IMR-90 (cell line): ENCODE results near the gene SRR. TPM values are rescaled to one million over a fixed set of nuclear protein-coding genes. Genes with fewer than 3 reads are reported as not detected.

Experiments
- ATAC-seq: fragments of 200-7000 bp; cut with Tn5 transposase; 2 replicates; pipeline ENCODE4 v1.9.1; 2020; ENCODE audit warnings: low read depth, mild to moderate bottlenecking, moderate library complexity
- BruUV-seq: library from RNA; stranded (reverse); fragments of 400-500 nt; replicated peaks from 2 replicates; lab custom pipeline; 2021; lab: Mats Ljungman, UMichigan
- CTCF ChIA-PET: fragments of 300-600 bp; formaldehyde crosslinking; extraction: SDS; loops from one replicate; lab custom pipeline; 2021; ENCODE audit warnings: antibody characterized with exemption; lab: Yijun Ruan, JAX
- POLR2A ChIA-PET: fragments of 300-600 bp; sonication (Branson Sonifier 250); formaldehyde crosslinking; loops from one replicate; lab custom pipeline; 2022; ENCODE audit warnings: antibody characterized with exemption; ENCODE audit not compliant: unreplicated experiment; lab: Charles Lee
- DNase-seq: peaks from one replicate; pipeline ENCODE4 v3.0.0; 2013
- H2AFZ ChIP-seq: replicated peaks from 2 replicates; pipeline ENCODE3; 2013; ENCODE audit warnings: low read length, mild to moderate bottlenecking; ENCODE audit not compliant: poor library complexity
- H2AK5ac ChIP-seq: 2 replicates; pipeline ENCODE4 v1.6.1; 2013; ENCODE audit warnings: low read depth, low read length, inconsistent platforms
- H2AK9ac ChIP-seq: replicated peaks from 2 replicates; pipeline ENCODE3; 2013; ENCODE audit warnings: mild to moderate bottlenecking, low read depth, low read length, moderate library complexity; ENCODE audit not compliant: poor library complexity
- H2BK120ac ChIP-seq: 2 replicates; pipeline ENCODE4 v1.6.1; 2013; ENCODE audit warnings: low read depth, low read length, inconsistent platforms
- H2BK15ac ChIP-seq: 3 replicates; pipeline ENCODE4 v1.6.1; 2013; ENCODE audit warnings: low read depth, low read length, inconsistent platforms
- H2BK20ac ChIP-seq: 2 replicates; pipeline ENCODE4 v1.6.1; 2013; ENCODE audit warnings: low read depth, mild to moderate bottlenecking, inconsistent platforms, low read length, moderate library complexity
- H2BK5ac ChIP-seq: 2 replicates; pipeline ENCODE4 v1.6.1; 2013; ENCODE audit warnings: mild to moderate bottlenecking, low read depth, low read length, inconsistent platforms; ENCODE audit not compliant: poor library complexity, severe bottlenecking
- H3K14ac ChIP-seq: replicated peaks from 2 replicates; pipeline ENCODE4 v1.6.1; 2013; ENCODE audit warnings: low read depth, low read length, inconsistent platforms
- H3K18ac ChIP-seq: 2 replicates; pipeline ENCODE4 v1.6.1; 2013; ENCODE audit warnings: low read depth, low read length, control low read depth
- H3K23ac ChIP-seq: 2 replicates; pipeline ENCODE4 v1.6.1; 2013; ENCODE audit warnings: low read depth, low read length, inconsistent platforms
- H3K27ac ChIP-seq: 2 replicates; pipeline ENCODE4 v1.5.1; 2013; ENCODE audit warnings: mild to moderate bottlenecking, control low read depth, low read length; ENCODE audit not compliant: insufficient read depth
- H3K27me3 ChIP-seq: 2 replicates; pipeline ENCODE4 v1.6.1; 2013; ENCODE audit warnings: low read length; ENCODE audit not compliant: control insufficient read depth, insufficient read depth
- H3K36me3 ChIP-seq: 2 replicates; pipeline ENCODE4 v1.6.1; 2013; ENCODE audit warnings: low read length, mixed read lengths; ENCODE audit not compliant: control insufficient read depth, insufficient read depth
- H3K4ac ChIP-seq: 2 replicates; pipeline ENCODE4 v1.6.1; 2013; ENCODE audit warnings: low read depth, low read length, inconsistent platforms
- H3K4me1 ChIP-seq: 2 replicates; pipeline ENCODE4 v1.6.1; 2013; ENCODE audit warnings: low read length, mixed read lengths; ENCODE audit not compliant: control insufficient read depth, insufficient read depth
- H3K4me2 ChIP-seq: 2 replicates; pipeline ENCODE4 v1.6.1; 2013; ENCODE audit warnings: low read depth, mild to moderate bottlenecking, control low read depth, low read length, moderate library complexity
- H3K4me3 ChIP-seq: 2 replicates; pipeline ENCODE4 v1.5.1; 2013; ENCODE audit warnings: low read depth, mild to moderate bottlenecking, control low read depth, low read length, moderate library complexity; ENCODE audit not compliant: insufficient read depth
- H3K56ac ChIP-seq: 2 replicates; pipeline ENCODE4 v1.6.1; 2013; ENCODE audit warnings: low read length, inconsistent platforms; ENCODE audit not compliant: insufficient read depth; ENCODE audit errors: extremely low read depth
- H3K79me1 ChIP-seq, 2 experiments: 2 replicates each; pipeline ENCODE4 v1.6.1; 2013; ENCODE audit warnings: low read length in 2 of 2, inconsistent platforms in 1 of 2, low read depth in 1 of 2
- H3K9ac ChIP-seq: 2 replicates; pipeline ENCODE4 v1.6.1; 2013; ENCODE audit warnings: low read depth, low read length, control low read depth
- H3K9me1 ChIP-seq: 2 replicates; pipeline ENCODE4 v1.6.1; 2013; ENCODE audit warnings: low read length, inconsistent platforms; ENCODE audit not compliant: insufficient read depth
- H3K9me3 ChIP-seq: 2 replicates; pipeline ENCODE4 v1.6.1; 2013; ENCODE audit warnings: low read length; ENCODE audit not compliant: control insufficient read depth, insufficient read depth
- H4K20me1 ChIP-seq: 2 replicates; pipeline ENCODE4 v1.6.1; 2013; ENCODE audit warnings: low read length, inconsistent platforms; ENCODE audit not compliant: insufficient read depth
- H4K5ac ChIP-seq: 2 replicates; pipeline ENCODE4 v1.6.1; 2013; ENCODE audit warnings: mild to moderate bottlenecking, low read depth, low read length, control low read depth
- H4K8ac ChIP-seq, 2 experiments: 2 replicates each; pipeline ENCODE4 v1.6.1; 2013; ENCODE audit warnings: low read depth in 2 of 2, low read length in 2 of 2, control low read depth in 1 of 2, inconsistent platforms in 1 of 2
- H4K91ac ChIP-seq: 2 replicates; pipeline ENCODE4 v1.6.1; 2013; ENCODE audit warnings: low read depth, low read length, inconsistent platforms; ENCODE audit not compliant: insufficient read depth
- BHLHE40 ChIP-seq: fragments of 150-350 bp; IDR thresholded peaks from 2 replicates; pipeline ENCODE4 v1.6.1; 2016; ENCODE audit warnings: mild to moderate bottlenecking, low read depth, low read length
- CEBPB ChIP-seq: IDR thresholded peaks from 2 replicates; pipeline ENCODE4 v1.6.1; 2012; ENCODE audit warnings: low read depth, low read length, improper control_type of control experiment
- CHD1 ChIP-seq: IDR thresholded peaks from 2 replicates; pipeline ENCODE4 v1.6.1; 2012; ENCODE audit warnings: low read depth, low read length, improper control_type of control experiment
- FOS ChIP-seq: fragments of 150-350 bp; IDR thresholded peaks from 2 replicates; pipeline ENCODE4 v1.6.1; 2016; ENCODE audit warnings: low read depth, low read length
- MXI1 ChIP-seq: IDR thresholded peaks from 2 replicates; pipeline ENCODE4 v1.6.1; 2012; ENCODE audit warnings: low read depth, mild to moderate bottlenecking, low read length, moderate library complexity, borderline replicate concordance
- POLR2A ChIP-seq: IDR thresholded peaks from 2 replicates; pipeline ENCODE4 v1.6.1; 2012; ENCODE audit warnings: mild to moderate bottlenecking, low read depth, low read length
- USF2 ChIP-seq: fragments of 150-350 bp; IDR thresholded peaks from 2 replicates; pipeline ENCODE4 v1.6.1; 2017; ENCODE audit warnings: mild to moderate bottlenecking, antibody characterized with exemption, low read length, low read depth
- WGBS, 2 experiments: methylation state at CpG; one replicate each; pipeline versions ENCODE4 v1.1.5 to v1.1.7; 2013; ENCODE audit warnings: missing lambda C conversion rate in 2 of 2; ENCODE audit not compliant: insufficient read length in 1 of 2; ENCODE audit errors: extremely low coverage in 2 of 2; 5-methylcytosine and 5-hydroxymethylcytosine counted together
- dilution Hi-C: fragments of 300-500 bp; cut with HindIII; formaldehyde crosslinking; loops from one replicate; pipeline ENCODE4 v1.14.3; 2018; ENCODE audit warnings: low sequenced_read_pairs; ENCODE audit not compliant: unreplicated experiment
- in situ Hi-C: fragments of 300-500 bp; cut with MboI; formaldehyde crosslinking; loops from 3 replicates; pipeline ENCODE4 v1.14.3; 2019; ENCODE audit warnings: low sequenced_read_pairs, inconsistent platforms, mixed read lengths
- intact Hi-C: fragments of 100-400 bp; cut with micrococcal nuclease; formaldehyde crosslinking; loops from 2 replicates; pipeline ENCODE4 v1.10.0; 2022
- polyA plus RNA-seq, 3 experiments: library from polyadenylated mRNA; depleted of rRNA; stranded (reverse); fragments of >200 nt; gene quantifications; 2 replicates each; pipeline ENCODE4 v1.2.3, GENCODE V29; 2012; ENCODE audit warnings: low replicate concordance in 1 of 3
- total RNA-seq: library from RNA; depleted of rRNA; stranded (reverse); fragments of >200 nt; gene quantifications from 2 replicates; pipeline ENCODE4 v1.2.3, GENCODE V29; 2012

SRR gene
- total and polyA plus RNA-seq, 2 of the 4 experiments (the other 2 are of a cell fraction): 14.5 to 52.7 TPM

- ATAC-seq (no peak), DNase-seq (peak; percentile 11)
- Histone ChIP-seq H4K20me1 (peaks cover 16% of the 10 kb centered on the region; the same call in 1 of the 2 replicates), H2BK15ac (no peak overlapping the region), H2BK120ac (no peak overlapping the region), H3K27me3 (no peaks in the 10 kb centered on the region), H3K23ac (no peak overlapping the region; the same call in 1 of the 2 replicates), H3K14ac (no peak overlapping the region), H3K27ac (no peak overlapping the region), H2AFZ (no peak overlapping the region), H2BK20ac (no peak overlapping the region), H3K9ac (no peak overlapping the region), H3K18ac (no peak overlapping the region), H4K8ac (no peak overlapping the region), H3K9me3 (no peaks in the 10 kb centered on the region), H3K79me1 (peaks cover 20 to 79% of the 10 kb centered on the region in 2 experiments), H2AK5ac (no peak overlapping the region), H3K4me1 (peaks cover 5% of the 10 kb centered on the region; the same call in 1 of the 2 replicates), H4K5ac (no peak overlapping the region), H2BK5ac (no peak overlapping the region), H3K36me3 (peaks cover 47% of the 10 kb centered on the region), H2AK9ac (peak overlapping the region; percentile 23), H3K9me1 (peaks cover 4% of the 10 kb centered on the region; the same call in 1 of the 2 replicates), H3K4ac (no peak overlapping the region), H3K4me3 (no peak overlapping the region), H3K56ac (no peak overlapping the region), H4K91ac (no peak overlapping the region), H3K4me2 (no peak overlapping the region)
- 80% methylated on average over 1 of the region's 1 CpG; no CpG with 5 or more reads in 1 of the 2 experiments for WGBS, 2 experiments
- CTCF ChIA-PET: no interaction called here
- intact Hi-C loops: no loop called here
- dilution Hi-C loops: no loop called here
- TF ChIP-seq BHLHE40: no peak
- no peak for TF ChIP-seq CEBPB
- TF ChIP-seq FOS: no peak
- no peak for TF ChIP-seq MXI1
- no peak for TF ChIP-seq CHD1
- no peak for TF ChIP-seq USF2
- no peak for TF ChIP-seq POLR2A
- BruUV-seq: no TSS peak
- POLR2A ChIA-PET: interaction anchor here (0.7 kb wide), 1 partner anchor 39 kb away, joined by 3 read pairs; no protein-coding TSS in a partner anchor
- in situ Hi-C loops: no loop called here
Observed at GRCh38 chr17:2295575-2295974, 8.2 kb upstream of the SRR start.
